Measurements from ENCODE around the gene DCDC1. TPM values are rescaled to one million over a fixed set of nuclear protein-coding genes. Genes with fewer than 3 reads are reported as not detected.

DCDC1 gene
- total and polyA plus RNA-seq, 9 of the 15 experiments (the other 6 are each of a cell fraction or from before 2014, with no cell fraction given), result 0.05 to 0.18 (median 0.08) TPM; not detected in 3

DNA sequence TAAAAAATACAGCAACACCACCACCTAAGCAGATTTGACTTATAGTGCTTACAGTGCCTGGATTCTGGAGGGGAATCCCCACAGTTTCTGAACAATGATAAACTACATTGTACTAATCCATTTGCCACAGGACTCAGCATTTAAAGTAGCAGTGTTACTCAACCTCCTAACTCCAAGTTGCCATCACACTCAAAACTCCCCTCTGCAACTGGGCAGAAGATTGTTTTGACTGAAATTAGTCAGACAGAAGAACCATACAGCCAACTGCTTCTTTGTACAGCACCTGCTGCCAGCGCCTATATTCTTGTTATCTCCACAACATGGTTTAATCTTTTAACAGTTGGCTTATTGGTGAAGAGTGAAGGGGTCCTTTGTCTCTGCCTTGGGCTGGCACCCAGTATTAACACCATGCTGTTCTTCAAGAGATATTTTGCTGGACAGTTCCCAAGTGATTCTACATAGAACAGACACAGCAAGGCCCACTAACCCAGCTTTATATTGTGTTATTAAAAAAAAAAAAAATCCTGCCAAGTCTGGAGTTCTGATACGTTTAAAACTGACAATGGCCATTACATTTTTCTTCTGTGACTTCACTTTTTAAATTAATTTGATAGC, 273.2 kb downstream of the DCDC1 start:
- WGBS (ENCODE audit: insufficient coverage, low coverage, missing lambda C conversion rate), result 0% methylated on average over 2 of the region's 2 CpGs

More for the DNA sequence above, 273.2 kb downstream of the DCDC1 start:
- no peaks in the 10 kb centered on the region for H3K27me3 ChIP-seq (ENCODE audit: control insufficient read depth in 2 of 2, insufficient read depth in 2 of 2, low read length in 2 of 2)
- no peaks in the 10 kb centered on the region for H4K20me1 ChIP-seq (replicated peaks; ENCODE audit: control insufficient read depth, insufficient read depth, low read length)
- POLR2A ChIA-PET, result no interaction called here
- TF ChIP-seq KDM1A (IDR thresholded peaks at IDR 0.05) (no peak), TCFL5 (CRISPR knock-in tag; conservative IDR thresholded peaks at IDR 0.05) (no peak), EP300 (IDR thresholded peaks at IDR 0.05; ENCODE audit: low read length) (no peak), CBFA2T3 (IDR thresholded peaks at IDR 0.05) (no peak), PRPF4 (IDR thresholded peaks at IDR 0.05; ENCODE audit: insufficient read depth, low read depth, low read length, poor library complexity, severe bottlenecking) (no peak), NFE2 (IDR thresholded peaks at IDR 0.05; ENCODE audit: low read depth) (no peak), BRF1 (IDR thresholded peaks at IDR 0.05; ENCODE audit: borderline replicate concordance, extremely low read depth, insufficient read length) (no peak), SAFB2 (IDR thresholded peaks at IDR 0.05; ENCODE audit: borderline replicate concordance, low read depth, low read length, severe bottlenecking) (no peak), RUNX1 (IDR thresholded peaks at IDR 0.05; ENCODE audit: low read depth) (no peak), ERF (CRISPR knock-in tag; IDR thresholded peaks at IDR 0.05) (no peak), HNRNPH1 (optimal IDR thresholded peaks at IDR 0.05; ENCODE audit: low read depth, low read length) (no peak), TARDBP (IDR thresholded peaks at IDR 0.05) (no peak)
- TF ChIP-seq, protein P1, sequence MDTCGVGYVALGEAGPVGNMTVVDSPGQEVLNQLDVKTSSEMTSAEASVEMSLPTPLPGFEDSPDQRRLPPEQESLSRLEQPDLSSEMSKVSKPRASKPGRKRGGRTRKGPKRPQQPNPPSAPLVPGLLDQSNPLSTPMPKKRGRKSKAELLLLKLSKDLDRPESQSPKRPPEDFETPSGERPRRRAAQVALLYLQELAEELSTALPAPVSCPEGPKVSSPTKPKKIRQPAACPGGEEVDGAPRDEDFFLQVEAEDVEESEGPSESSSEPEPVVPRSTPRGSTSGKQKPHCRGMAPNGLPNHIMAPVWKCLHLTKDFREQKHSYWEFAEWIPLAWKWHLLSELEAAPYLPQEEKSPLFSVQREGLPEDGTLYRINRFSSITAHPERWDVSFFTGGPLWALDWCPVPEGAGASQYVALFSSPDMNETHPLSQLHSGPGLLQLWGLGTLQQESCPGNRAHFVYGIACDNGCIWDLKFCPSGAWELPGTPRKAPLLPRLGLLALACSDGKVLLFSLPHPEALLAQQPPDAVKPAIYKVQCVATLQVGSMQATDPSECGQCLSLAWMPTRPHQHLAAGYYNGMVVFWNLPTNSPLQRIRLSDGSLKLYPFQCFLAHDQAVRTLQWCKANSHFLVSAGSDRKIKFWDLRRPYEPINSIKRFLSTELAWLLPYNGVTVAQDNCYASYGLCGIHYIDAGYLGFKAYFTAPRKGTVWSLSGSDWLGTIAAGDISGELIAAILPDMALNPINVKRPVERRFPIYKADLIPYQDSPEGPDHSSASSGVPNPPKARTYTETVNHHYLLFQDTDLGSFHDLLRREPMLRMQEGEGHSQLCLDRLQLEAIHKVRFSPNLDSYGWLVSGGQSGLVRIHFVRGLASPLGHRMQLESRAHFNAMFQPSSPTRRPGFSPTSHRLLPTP (IDR thresholded peaks at IDR 0.05; ENCODE audit: borderline replicate concordance, extremely low read depth, insufficient read length), result no peak
- TF ChIP-seq, protein P2, sequence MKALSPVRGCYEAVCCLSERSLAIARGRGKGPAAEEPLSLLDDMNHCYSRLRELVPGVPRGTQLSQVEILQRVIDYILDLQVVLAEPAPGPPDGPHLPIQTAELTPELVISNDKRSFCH (CRISPR knock-in tag; IDR thresholded peaks at IDR 0.05), result no peak
- TF ChIP-seq, protein P2 (tag; IDR thresholded peaks at IDR 0.05), result no peak
- TF ChIP-seq, protein P3, sequence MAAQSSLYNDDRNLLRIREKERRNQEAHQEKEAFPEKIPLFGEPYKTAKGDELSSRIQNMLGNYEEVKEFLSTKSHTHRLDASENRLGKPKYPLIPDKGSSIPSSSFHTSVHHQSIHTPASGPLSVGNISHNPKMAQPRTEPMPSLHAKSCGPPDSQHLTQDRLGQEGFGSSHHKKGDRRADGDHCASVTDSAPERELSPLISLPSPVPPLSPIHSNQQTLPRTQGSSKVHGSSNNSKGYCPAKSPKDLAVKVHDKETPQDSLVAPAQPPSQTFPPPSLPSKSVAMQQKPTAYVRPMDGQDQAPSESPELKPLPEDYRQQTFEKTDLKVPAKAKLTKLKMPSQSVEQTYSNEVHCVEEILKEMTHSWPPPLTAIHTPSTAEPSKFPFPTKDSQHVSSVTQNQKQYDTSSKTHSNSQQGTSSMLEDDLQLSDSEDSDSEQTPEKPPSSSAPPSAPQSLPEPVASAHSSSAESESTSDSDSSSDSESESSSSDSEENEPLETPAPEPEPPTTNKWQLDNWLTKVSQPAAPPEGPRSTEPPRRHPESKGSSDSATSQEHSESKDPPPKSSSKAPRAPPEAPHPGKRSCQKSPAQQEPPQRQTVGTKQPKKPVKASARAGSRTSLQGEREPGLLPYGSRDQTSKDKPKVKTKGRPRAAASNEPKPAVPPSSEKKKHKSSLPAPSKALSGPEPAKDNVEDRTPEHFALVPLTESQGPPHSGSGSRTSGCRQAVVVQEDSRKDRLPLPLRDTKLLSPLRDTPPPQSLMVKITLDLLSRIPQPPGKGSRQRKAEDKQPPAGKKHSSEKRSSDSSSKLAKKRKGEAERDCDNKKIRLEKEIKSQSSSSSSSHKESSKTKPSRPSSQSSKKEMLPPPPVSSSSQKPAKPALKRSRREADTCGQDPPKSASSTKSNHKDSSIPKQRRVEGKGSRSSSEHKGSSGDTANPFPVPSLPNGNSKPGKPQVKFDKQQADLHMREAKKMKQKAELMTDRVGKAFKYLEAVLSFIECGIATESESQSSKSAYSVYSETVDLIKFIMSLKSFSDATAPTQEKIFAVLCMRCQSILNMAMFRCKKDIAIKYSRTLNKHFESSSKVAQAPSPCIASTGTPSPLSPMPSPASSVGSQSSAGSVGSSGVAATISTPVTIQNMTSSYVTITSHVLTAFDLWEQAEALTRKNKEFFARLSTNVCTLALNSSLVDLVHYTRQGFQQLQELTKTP (IDR thresholded peaks at IDR 0.05; ENCODE audit: low read depth in 1 of 2, partially characterized antibody in 2 of 2), result no peak
- H2AFZ ChIP-seq (ENCODE audit: low read depth, low read length), result no peak overlapping the region
- H3K4me2 ChIP-seq (ENCODE audit: insufficient read depth, low read length), result no peak overlapping the region
- H3K9me1 ChIP-seq (ENCODE audit: control insufficient read depth, insufficient read depth, low read length), result no peaks in the 10 kb centered on the region
- FAIRE-seq (no peak), ATAC-seq (no peak), DNase-seq (ENCODE audit: extremely low read depth in 1 of 4, low spot score in 3 of 4) (no peak)
- intact Hi-C loops (cut with micrococcal nuclease) (no loop called here), in situ Hi-C loops (cut with MboI) (no loop called here)
- H3K9ac ChIP-seq (ENCODE audit: insufficient read depth in 1 of 2, low read depth in 2 of 2, low read length in 2 of 2), result no peak overlapping the region
- H3K4me1 ChIP-seq (replicated peaks in 1 of 2; ENCODE audit: control insufficient read depth in 2 of 2, insufficient read depth in 2 of 2, low read length in 2 of 2), result no peaks in the 10 kb centered on the region
- H3K9me3 ChIP-seq (replicated peaks; ENCODE audit: control insufficient read depth, insufficient read depth, low read depth, low read length), result no peaks in the 10 kb centered on the region
- CTCF ChIA-PET (ENCODE audit: low intra/inter-chr PET ratio), result no interaction called here
- H3K79me2 ChIP-seq (ENCODE audit: control insufficient read depth, insufficient read depth, low read length), result no peaks in the 10 kb centered on the region
- no TSS peak for BruUV-seq (replicated peaks)
- no peak overlapping the region for H3K27ac ChIP-seq (ENCODE audit: extremely low read depth, low read depth, low read length)
- no peak overlapping the region for H3K4me3 ChIP-seq
- no peaks in the 10 kb centered on the region for H3K36me3 ChIP-seq (ENCODE audit: control insufficient read depth, insufficient read depth, low read length)

Data from K562 (cell line).